Suppressor macrophage (primary cell): ENCODE measurements around the gene VWC2.
"Not testable (repeated sequence)": the region's sequence is repeated elsewhere in the genome, so short reads cannot be mapped to it uniquely, and the experiment has no call there.

ENCODE experiments used
- DNase-seq, 4 experiments: peaks; one replicate each; pipeline ENCODE4 v3.0.0-alpha.2; 2020 to 2022

Gene VWC2

DNA sequence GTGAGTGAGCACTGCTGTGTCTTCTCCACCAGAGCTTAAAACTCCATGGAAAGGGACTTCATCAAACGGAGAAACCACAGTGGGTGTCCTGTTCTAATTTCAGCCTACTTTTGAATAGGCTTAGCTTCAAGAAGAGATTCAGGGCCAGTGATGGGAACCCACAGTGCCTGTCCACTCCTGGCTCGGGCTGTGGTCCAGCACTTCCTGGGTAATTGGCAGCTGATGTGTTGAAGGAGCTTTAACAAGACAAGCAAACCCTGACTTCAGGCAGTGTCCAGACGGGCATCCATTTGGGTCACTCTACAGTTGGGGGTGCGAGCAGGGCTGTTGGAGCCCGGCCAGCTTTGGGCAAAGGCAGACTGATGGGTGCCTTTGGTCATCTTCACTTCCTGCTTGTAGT, 14.5 kb downstream of the VWC2 start:
- no peak for DNase-seq

DNA sequence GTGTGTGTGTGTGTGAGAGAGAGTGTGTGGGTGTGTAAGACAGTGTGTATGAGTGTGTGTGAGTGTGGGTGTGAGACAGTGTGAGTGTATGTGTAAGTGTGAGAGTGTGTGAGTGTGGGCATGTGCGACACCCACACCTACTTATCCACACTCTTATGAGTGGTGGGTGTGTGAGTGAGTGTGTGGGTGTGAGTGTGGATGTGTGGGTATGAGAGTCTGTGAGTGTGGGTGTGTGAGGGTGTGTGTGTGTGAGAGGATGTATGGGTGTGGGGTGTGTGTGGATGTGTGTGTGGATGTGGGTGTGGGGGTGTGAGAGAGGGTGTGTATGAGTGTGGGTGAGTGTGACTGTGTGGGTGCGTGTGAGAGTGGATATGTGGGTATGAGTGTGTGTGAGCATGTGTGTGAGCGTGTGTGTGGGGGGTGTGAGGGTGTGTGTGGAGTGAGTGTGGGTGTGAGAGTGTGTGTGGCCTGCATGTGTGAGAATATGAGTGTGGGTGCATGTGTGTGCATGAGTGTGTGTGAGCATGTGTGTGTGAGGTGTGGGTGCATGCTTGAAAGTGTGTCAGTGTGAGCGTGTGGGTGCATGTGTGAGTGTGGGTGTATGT, 15.1 kb downstream of the VWC2 start:
- DNase-seq: no peak

DNA sequence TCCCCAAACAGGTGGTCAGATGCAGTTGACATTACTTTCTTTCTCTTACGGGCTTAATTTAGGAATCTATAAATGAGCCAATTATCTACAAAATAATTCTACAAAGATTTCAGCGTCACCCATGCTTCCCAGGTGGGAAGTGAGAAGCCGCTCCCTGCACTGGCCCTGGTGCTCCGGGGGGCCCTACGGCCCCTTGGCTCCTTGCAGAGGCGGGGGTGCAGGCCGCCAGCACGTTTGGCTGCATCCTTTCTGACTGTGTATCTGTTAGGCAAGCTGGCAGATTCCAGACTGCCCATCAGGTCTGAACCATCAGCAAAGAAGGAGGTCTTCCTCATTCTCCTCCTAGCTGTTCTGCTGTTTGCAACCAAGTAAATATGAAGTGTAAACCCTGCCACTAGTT, 16.3 kb downstream of the VWC2 start:
- DNase-seq: no peak

DNA sequence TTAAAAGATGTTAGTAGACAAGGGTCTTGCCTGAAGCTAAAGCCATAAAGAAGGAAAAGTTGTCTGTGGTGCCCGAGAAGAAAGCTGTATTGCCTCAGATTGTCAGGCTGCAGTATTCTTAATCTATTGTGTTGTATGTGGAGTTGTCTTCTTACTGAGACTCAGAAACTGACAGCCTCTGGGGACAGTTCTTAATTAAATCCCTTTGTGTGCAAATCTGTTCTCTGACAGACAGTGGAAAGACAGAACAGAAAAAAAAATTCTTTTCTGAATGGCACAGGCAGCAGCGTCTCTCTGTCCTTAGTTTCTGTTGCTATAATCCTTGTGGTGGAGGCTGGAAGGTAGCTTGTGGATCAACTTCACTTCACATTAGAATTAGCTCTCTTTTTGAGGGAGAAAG, 16.8 kb downstream of the VWC2 start:
- no peak for DNase-seq

DNA sequence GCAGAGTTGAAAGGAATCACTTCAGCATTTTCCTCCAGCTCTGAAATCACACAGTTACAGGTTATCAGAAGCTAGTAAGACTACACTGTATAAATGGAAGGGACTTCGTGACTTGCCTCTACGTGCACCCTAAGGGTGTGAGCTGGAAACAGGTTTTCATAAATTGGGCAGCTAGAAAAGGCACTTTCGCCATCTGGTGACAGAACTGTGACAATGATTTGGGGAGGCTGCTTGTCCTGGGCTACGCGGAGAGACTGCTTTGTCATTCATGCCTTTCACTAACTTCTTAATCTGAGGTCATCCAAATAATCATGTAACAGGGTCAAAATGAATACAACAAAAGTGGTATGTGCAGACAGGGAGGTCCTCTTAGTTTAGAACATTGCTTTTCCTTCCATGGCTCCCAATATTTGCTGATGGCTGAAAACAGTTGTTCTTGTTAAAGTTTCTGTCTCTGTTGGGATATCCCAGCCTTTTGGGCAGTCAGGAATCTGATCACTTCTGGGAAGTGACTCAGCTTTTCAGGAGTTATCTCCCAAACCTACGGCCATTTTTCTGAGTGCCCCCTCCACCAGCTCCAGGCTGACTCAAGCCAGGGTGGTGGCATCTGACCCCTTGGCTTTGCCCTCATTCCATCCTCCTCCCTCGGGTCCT, 17.8 kb downstream of the VWC2 start:
- peak in 3 of 4 experiments; percentile 10 to 27 (median 24) for DNase-seq

DNA sequence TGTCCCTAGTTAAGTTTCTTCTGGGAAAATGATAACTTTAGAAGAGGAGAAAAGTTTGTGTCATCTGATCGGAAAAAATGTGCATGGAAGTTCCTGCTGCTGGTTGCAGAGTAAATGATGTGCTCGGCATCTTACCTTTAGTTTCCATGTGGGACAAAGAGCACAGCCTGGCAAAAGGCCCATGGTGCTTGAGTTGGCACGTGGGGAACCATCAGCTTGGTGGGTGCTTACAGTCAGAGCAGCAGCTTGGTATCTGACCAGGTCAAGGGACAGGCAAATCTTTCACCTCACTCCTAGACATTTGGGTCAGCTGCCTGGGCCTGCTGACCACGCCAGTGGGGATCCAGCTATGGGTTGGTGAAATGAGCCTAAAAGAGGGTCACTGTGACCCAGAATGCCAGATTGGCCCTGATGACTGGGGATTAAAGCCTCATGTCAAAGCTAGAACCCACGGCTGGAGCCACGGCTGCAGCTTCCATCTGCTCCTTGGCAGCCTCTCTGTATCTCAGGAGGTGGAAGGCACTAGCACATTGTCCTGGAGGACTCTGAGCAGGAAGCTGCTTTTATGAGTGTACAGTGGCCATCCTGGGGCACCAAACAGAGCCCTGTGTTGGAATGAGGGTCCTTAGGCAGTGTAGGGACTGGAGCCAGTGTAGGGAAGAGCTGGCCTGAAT, 24.7 kb downstream of the VWC2 start:
- no peak for DNase-seq

DNA sequence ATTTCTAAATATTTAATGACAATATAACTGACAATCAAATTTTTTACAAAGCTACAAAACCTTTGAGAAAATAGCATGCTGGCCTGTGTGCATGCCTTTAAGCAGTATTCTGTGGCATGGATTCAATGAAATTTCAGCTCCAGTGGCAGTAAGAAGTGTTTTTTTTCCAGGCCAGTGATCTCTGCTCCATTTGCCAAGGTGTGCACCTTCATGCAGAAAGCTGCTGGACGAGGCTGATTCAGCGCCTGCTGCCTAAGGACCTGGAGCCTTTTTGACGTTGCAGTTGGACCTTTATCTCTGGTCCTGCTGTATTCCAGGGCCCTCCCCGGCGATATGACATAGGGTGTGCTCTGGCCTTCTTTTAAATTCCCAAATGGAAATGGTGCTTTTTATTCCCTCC, 26.6 kb downstream of the VWC2 start:
- no peak for DNase-seq

DNA sequence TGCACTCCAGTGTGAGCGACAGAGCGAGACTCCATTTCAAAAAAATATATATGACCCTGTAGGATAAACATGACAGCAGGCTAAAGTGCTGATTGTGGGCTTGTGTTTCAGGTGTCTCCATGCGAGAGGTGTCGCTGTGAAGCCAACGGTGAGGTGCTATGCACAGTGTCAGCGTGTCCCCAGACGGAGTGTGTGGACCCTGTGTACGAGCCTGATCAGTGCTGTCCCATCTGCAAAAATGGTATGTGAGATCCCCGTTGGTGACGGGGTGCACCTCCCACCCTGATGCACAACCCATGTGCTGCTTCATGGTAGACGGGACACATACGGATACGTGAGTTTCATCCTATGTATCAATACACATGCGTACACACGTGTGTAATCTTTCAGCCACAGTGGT, 29.2 kb downstream of the VWC2 start:
- no peak for DNase-seq

DNA sequence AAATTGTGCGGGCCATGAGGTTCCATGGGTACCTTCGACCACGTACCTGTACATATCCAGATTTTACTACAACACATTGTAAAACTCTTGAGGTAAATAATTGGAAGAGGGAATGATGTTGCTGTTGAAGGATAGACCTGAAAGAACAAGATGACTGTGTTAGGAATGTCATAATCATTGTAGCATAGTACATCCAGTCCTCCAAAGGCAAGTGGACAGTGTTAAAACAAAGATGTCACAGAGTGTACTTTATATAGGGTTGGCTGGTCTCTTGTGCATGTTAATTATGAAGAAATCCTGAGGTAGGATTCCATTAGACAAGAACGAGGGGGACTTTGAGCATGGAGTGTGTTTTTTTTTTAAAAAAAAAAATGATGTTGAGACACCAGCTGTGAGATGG, 30.4 kb downstream of the VWC2 start:
- DNase-seq: no peak

DNA sequence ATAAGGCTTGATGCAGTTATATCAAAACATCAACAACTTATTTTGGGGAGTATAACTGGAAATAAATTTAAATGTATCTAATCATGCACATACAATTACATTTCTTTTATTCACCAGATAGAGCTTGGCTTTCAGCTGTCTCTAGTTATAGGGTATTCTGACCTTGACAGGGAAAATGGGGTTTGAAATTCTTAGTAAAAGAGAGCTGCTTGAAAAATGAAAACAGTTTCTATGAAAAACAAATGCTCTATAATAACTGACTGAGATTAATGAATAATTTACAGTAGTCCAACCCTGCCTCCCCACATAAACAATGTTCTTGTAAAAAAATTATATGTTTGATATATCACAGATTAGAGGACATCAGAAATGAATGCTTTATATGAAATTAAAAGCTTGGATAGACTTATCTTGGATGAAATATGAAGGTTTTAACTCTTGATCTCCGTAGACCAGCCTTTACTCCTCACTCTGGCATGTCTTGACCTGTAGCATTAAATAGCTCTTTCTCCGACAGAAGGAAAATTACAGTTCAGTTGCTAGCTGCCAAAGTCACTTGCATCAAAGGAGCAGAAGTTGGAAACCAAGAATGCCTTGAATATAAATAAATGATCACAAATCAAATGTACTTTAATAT, 32.1 kb downstream of the VWC2 start:
- no peak for DNase-seq

DNA sequence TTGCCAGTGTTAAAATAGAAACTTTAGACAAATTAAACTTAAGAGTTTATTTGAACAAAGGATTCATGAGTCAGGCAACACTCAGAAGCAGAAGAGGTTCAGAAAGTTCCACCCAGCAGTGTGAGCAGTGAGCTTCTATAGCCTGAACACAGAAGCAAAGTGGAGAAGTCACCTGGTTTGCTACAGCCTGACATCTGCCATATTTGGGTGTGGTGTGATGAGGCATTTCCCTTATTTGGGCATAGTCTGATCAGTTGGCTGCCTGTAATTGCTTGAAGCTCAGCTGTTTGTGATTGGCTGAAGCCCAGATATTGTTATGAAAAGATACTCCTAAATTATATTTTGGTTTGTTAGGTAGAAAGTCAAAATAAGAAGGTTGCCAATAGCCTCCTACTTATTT, 39.1 kb downstream of the VWC2 start:
- DNase-seq: no peak

DNA sequence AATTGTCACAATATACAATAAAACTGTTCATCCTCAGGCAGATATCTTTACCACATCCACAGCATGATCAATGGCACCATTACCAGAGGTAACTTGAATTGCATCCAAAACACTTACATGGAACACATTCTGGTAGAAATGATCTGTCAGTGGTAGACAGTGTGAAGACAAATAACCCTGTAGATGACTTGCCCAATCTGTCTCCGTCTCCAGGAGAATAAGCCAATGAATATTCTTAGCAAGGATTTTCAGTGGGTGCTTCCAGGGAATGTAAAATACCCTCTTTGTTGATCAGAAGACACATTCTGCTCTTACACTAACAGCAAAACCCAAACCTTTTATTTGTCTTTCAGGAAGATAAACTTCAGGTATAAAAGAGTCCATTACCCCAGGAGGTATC, 43.8 kb downstream of the VWC2 start:
- no peak for DNase-seq

DNA sequence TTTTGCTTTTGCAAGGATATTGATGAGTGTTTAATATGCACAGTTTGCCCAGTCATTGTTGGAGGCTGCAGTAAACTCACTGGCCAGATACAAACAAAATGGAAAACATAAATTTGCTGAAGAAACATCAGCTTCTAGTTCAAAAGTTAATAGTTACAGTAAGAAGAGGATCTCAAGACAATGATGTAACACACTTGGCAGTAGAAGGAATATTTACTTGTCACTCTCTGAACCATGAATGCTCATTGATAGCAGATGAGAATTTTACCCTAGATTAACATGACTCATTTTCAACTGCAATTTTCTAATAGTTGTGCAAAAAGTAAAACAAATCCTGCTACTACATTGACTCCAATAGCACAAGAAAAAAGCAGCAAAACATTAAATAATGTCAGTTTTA, 47.7 kb downstream of the VWC2 start:
- no peak for DNase-seq

DNA sequence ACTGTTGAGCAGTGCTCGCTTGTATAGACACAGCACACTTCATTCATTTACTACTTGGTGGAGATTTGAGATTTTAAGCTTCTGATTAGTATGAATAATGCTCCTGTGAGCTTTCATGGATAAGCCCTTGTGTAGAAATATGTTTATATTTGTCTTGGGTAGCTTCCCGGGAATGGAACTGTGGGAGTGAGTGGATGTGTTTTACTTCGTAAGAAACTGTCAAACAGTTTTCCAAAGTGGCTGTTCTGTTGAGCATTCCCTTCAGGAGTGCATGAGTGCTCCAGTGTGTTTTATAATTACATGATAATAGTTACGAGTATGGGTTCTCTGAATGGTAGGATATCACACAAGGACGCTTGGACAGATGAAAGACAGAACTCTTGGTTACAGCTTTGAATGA, 49.4 kb downstream of the VWC2 start:
- DNase-seq: no peak

DNA sequence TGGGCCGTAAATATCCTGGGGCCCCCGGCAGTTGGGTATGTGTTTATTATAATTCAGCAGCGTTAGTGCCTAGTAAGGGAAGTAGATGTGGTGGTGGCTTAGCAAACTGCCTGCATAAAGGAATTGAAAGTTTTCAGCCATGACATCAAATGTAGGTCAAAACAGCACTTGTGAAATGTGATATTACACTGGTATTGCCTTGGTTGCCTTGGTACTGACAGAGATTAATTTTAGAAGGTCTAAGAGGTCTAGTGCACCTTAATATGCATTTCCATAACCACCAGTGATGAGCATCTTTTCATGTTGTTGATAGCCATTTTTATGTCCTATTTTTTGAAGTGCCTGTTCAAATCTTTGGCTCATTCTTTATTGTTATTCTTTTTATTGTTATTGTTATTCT, 50.1 kb downstream of the VWC2 start:
- DNase-seq: no peak

DNA sequence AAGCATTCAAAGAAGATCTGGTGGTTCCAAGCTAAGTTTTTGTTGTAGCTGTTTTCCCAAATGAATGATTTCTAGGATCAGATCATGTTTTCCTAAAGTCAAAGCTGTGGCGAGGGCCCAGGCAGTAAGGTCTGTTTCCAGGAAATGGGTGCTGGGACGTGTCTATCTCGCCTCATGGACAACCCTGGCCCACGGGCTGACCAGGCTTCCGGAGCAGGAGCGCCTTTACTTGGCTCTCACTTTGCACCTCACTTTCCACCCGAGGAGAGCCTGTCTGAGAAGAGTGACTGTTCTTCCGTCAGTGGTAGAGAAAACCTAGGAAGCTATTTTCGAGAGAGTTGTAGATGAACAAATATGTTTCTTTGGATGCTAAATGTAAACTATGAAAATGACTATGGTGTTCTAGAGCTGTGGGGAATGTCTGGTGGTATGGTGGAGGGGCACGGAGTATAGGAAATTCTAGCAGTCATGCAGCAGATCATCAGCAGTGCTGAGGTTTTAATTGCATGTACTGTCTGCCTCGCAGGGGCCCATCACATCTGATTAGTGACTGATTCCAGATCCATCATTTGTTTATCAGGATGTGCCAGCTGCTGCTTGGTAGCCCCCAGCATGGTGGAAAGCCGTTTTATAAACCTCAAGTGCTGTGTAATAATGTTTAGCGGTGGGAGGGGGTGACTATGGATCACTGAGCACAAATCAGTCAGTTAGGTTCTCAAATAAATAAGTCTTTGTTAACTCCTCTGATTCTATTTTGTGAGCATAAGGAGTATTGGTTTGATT, 66.6 kb downstream of the VWC2 start:
- no peak for DNase-seq

DNA sequence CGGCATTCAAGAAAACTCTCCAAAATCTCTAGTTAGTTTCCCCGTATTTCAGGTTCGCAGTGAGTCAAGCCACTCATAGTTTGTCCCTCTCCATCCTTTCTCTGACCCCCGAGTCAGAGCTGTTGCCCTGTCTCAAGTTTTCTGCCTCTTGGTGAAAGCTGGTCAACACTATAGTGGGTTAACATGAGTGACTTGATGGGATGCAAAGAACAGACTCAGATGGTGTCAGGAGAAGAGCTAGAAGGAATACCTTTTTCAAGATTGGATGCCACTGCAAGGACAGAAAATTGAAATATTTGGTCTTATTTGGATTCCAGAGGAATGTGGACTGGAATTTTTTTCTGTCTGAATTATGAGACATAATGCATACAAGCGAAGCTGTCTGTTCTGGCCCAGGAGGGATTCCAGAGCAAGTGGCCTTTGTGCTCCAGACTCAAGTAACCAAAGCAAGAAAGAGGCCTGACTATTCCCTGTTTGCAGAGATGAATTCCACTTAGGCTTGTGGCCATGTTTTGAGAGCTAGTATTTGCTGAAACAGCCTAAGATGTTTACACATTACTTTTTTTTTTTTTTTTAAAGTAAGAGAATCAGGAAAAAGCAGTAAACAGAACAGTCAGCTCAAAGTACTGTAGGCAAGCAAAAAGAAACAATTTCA, 67.4 kb downstream of the VWC2 start:
- DNase-seq: no peak

DNA sequence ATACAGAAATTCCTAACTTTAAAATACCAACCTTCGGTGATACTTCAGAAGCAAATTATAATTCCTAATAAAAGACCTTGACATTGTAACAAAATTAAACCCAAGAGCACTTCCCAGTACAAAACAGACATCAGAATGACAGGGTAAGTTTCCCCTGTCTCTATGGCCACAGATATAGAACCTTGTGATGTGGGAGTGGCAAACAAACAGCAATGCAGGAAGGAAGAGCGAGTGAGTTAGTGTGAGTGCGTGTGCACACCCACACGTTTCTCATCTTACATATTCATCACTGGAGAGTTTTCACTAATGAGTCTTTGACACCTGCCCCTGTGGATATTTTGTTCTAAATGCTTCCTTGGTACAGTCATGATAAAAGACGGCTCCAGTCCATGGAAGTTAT, 72.2 kb downstream of the VWC2 start:
- no peak for DNase-seq

DNA sequence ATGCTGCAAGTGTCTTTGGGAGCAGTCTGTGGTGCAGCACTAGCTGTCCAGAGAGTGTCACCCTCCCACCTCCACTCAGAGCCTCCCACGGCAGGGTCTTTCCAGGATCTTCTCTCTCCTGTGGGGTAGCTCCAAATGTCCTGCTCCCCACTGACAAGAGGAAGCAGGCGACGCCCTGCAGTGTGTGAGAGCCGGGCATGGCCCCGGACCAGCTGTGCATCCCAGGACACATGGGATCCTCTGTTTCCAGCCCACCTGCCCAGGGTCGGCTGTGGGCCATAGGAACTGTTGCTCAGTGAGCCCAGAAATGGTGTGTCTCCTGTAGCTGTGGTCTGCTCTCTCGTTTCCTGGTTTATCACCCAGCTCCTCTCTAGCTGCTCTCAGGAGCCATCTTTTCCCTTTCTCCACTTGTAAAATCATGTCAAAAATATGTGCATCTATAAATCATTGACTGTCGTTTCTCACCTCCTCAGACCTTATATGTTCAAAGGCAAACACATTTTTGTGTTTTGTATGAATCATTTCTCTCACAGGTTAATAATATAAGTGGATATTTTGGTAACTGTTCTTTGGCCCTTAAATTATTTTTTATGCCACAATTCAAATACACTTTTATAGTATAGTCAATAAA, 74.9 kb downstream of the VWC2 start:
- DNase-seq: no peak

DNA sequence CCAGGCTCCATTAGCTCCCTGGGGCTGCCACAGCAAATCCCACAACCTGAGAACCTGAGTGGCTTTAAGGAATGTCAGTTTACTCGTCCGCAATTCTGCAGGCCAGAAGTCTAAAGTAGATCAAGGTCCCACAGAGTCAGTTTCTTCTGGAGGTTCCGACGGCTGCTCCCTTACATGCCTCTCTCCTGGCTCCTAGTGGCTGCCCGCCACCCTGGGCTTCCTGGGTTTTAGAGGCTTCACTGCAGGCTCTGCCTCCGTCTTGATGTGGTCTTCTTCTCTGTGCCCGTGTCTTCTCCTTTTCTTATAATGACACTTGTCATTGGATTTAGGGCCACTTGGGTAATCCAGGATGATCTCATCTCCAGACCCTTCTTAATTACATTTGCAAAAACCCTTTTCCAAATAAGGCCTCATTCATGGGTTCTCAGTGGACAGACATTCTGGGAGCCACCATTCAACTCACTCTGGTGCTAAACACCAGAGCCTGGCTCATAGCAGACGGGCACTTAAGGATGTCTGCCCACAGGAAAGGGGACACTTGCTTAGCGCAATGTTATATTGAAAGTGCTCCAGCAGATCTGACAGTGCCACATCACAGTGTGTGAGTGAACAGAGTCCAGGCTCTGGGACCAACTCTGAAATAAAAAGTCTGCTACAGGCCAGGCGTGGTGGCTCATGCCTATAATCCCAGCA, 77.6 kb downstream of the VWC2 start:
- DNase-seq: no peak

DNA sequence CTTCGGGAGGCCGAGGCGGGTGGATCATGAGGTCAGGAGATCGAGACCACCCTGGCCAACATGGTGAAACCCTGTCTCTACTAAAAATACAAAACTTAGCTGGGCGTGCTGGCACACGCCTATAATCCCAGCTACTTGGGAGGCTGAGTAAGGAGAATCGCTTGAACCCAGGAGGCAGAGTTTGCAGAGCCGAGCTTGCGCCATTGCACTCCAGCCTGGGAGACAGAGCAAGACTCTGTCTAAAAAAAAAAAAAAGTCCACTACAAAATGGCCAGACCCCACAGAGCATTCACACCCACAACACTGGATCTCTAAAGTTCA, 78.1 kb downstream of the VWC2 start:
- DNase-seq: not testable (repeated sequence)
